K562 (cell line): Measurements from ENCODE around the gene CERS2. TPM values are rescaled to one million over a fixed set of nuclear protein-coding genes. Genes with fewer than 3 reads are reported as not detected.
A peak's percentile ranks its signal among the peaks of the same experiment; 100 is the strongest.

Source experiments
- ETV6 ChIP-seq, 3 experiments: fragments of 150-350 bp in 1 of 3; sonication (generic) in 1 of 3; formaldehyde crosslinking in 1 of 3; IDR thresholded peaks; 2 replicates each; pipeline versions ENCODE4 v1.6.1 to v1.8.0; 2014 to 2022; ENCODE audit warnings: borderline replicate concordance in 2 of 3, low read depth in 2 of 3, antibody characterized with exemption in 1 of 3, low read length in 1 of 3, mild to moderate bottlenecking in 1 of 3, missing genetic modification reagents in 1 of 3
- EZH2 ChIP-seq: IDR thresholded peaks from 2 replicates; pipeline ENCODE4 v1.6.1; 2012; ENCODE audit warnings: low read depth, mild to moderate bottlenecking, inconsistent platforms, low read length, borderline replicate concordance
- HCFC1 ChIP-seq: IDR thresholded peaks from 2 replicates; pipeline ENCODE4 v1.6.1; 2012; ENCODE audit warnings: low read depth, low read length, improper control_type of control experiment
- KDM1A ChIP-seq, 2 experiments: fragments of 450-650 bp; IDR thresholded peaks; 2 replicates each; pipeline ENCODE4 v1.6.1; 2016; ENCODE audit warnings: mild to moderate bottlenecking in 2 of 2
- MCM2 ChIP-seq: fragments of 450-650 bp; IDR thresholded peaks from 2 replicates; pipeline ENCODE4 v1.6.1; 2017; ENCODE audit warnings: low read depth, mild to moderate bottlenecking
- MYBL2 ChIP-seq, 2 experiments: fragments of 450-650 bp in 1 of 2; sonication (generic) in 1 of 2; formaldehyde crosslinking in 1 of 2; IDR thresholded peaks; 2 replicates each; pipeline versions ENCODE4 v1.6.1 to v1.8.1; 2017 to 2022; ENCODE audit warnings: borderline replicate concordance in 1 of 2, inconsistent platforms in 1 of 2, low read depth in 1 of 2, mild to moderate bottlenecking in 1 of 2, missing genetic modification reagents in 1 of 2, moderate library complexity in 1 of 2
- NCOA2 ChIP-seq, 2 experiments: fragments of 450-650 bp; IDR thresholded peaks; 2 replicates each; pipeline ENCODE4 v1.6.1; 2018; ENCODE audit warnings: mild to moderate bottlenecking in 2 of 2, moderate library complexity in 1 of 2; ENCODE audit not compliant: partially characterized antibody in 2 of 2
- NFIC ChIP-seq: fragments of 450-650 bp; IDR thresholded peaks from 2 replicates; pipeline ENCODE4 v1.6.1; 2017; ENCODE audit warnings: mild to moderate bottlenecking, inconsistent platforms
- PRMT5 ChIP-seq: sonication (generic); formaldehyde crosslinking; IDR thresholded peaks from 2 replicates; pipeline ENCODE4 v1.5.0; 2020; ENCODE audit warnings: missing genetic modification reagents
- PTRF ChIP-seq: fragments of 450-650 bp; IDR thresholded peaks from 2 replicates; pipeline ENCODE4 v1.6.1; 2016; ENCODE audit warnings: mild to moderate bottlenecking, missing genetic modification characterization, missing compliant biosample characterization
- RBBP5 ChIP-seq: fragments of 200-600 bp; sonication (generic); IDR thresholded peaks from 2 replicates; pipeline ENCODE4 v1.6.1; 2012; ENCODE audit warnings: borderline replicate concordance, mild to moderate bottlenecking, low read length, control low read depth, inconsistent platforms; ENCODE audit not compliant: insufficient read depth, poor library complexity, severe bottlenecking
- RBM17 ChIP-seq: fragments of 200-400 bp; formaldehyde crosslinking; IDR thresholded peaks from 2 replicates; pipeline ENCODE4 v1.6.1; 2017; ENCODE audit warnings: low read depth, mild to moderate bottlenecking, low read length, borderline replicate concordance
- TEAD1 ChIP-seq, 2 experiments: fragments of 450-650 bp in 1 of 2; sonication (generic) in 1 of 2; formaldehyde crosslinking; IDR thresholded peaks; 2 replicates each; pipeline versions ENCODE4 v1.4.0 to v1.8.0; 2020 to 2022; ENCODE audit warnings: mild to moderate bottlenecking in 2 of 2, missing genetic modification reagents in 1 of 2
- ZNF76 ChIP-seq: fragments of 250-450 bp; sonication (Bioruptor Pico); IDR thresholded peaks from 2 replicates; pipeline ENCODE4 v1.4.0; 2020; ENCODE audit warnings: mild to moderate bottlenecking, moderate library complexity, borderline replicate concordance
- ZSCAN32 ChIP-seq: fragments of 450-650 bp; formaldehyde crosslinking; IDR thresholded peaks from 2 replicates; pipeline ENCODE4 v1.4.0; 2020; ENCODE audit warnings: mild to moderate bottlenecking, moderate library complexity
- polyA plus RNA-seq, 8 experiments: library from polyadenylated mRNA; depleted of rRNA in 4 of 8; stranded (reverse) in 5 of 8; unstranded in 3 of 8; fragments of >200 nt; fragmentation: Nextera tagmentation in 2 of 8; fragmentation: Illumina TruSeq in 1 of 8; extraction: Ambion mirVana in 2 of 8; extraction: Trizol in 1 of 8; gene quantifications; 2 replicates each; pipeline versions ENCODE4 v1.2.1 to v1.2.3, GENCODE V29; 2011 to 2014; ENCODE audit warnings: inconsistent platforms in 1 of 8, missing spikeins in 1 of 8
- total RNA-seq, 7 experiments: library from RNA; depleted of rRNA in 6 of 7; stranded (reverse); fragments of >200 nt in 6 of 7; fragmentation: Illumina TruSeq in 2 of 7; extraction: Trizol in 2 of 7; gene quantifications; 2 replicates each; pipeline versions ENCODE4 v1.2.1 to v1.2.3, GENCODE V29; 2011 to 2021; ENCODE audit warnings: low replicate concordance in 1 of 7
- TF ChIP-seq, protein P1 (sequence below): fragments of 450-650 bp; IDR thresholded peaks from 2 replicates; pipeline ENCODE4 v1.7.0; 2016; ENCODE audit warnings: borderline replicate concordance
- TF ChIP-seq, protein P2 (sequence below): IDR thresholded peaks from 3 replicates; pipeline ENCODE4 v1.6.1; 2011; ENCODE audit warnings: borderline replicate concordance, mild to moderate bottlenecking; ENCODE audit not compliant: insufficient read length, insufficient read depth
- TF ChIP-seq, protein P3 (sequence below): fragments of 450-650 bp; IDR thresholded peaks from 2 replicates; pipeline ENCODE4 v1.6.1; 2016; ENCODE audit warnings: low read depth, mild to moderate bottlenecking, moderate library complexity
- TF ChIP-seq, protein P4 (sequence below): fragments of 250-450 bp; sonication (Bioruptor Pico); IDR thresholded peaks from 2 replicates; pipeline ENCODE4 v1.4.0; 2020; ENCODE audit warnings: mild to moderate bottlenecking, moderate library complexity

The CERS2 gene
- total and polyA plus RNA-seq, 9 of the 15 experiments (the other 6 are each of a cell fraction or from before 2014, with no cell fraction given): 23.4 to 295 (median 132) TPM

DNA sequence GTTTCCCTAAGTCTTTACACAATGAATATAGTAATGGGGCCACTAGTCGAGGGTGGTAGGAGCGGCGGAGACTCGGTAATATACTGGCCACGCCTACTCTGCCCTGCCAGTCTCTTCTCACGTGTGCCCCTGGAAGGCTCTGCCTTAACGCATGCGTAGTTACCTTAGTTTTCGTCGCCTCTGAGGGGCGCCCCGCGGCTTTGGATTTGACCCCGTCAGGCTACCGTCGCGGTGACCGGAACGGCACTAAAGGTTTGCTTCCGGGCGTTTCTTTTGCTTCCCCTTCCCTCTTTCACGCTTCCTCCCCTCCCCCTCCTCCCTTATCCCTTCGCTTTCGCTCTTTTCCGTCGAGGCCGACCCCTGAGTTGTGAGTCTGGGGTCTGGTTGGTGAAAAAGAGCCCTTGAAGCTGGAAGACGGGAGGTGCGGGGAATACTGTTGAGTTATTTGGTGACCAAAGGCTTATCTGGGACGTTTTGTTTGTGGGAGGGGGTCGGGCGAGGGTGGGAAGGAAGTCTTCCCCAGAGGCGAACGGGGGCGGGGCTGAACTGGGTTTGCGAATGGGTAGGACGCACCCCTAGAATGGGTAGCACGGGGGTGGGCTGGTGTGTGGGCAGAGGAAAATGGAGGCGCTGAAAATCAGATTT lies 48.4 kb downstream of the CERS2 start, which contains the start of gene SETDB1 (continued):
- TF ChIP-seq, protein P1, sequence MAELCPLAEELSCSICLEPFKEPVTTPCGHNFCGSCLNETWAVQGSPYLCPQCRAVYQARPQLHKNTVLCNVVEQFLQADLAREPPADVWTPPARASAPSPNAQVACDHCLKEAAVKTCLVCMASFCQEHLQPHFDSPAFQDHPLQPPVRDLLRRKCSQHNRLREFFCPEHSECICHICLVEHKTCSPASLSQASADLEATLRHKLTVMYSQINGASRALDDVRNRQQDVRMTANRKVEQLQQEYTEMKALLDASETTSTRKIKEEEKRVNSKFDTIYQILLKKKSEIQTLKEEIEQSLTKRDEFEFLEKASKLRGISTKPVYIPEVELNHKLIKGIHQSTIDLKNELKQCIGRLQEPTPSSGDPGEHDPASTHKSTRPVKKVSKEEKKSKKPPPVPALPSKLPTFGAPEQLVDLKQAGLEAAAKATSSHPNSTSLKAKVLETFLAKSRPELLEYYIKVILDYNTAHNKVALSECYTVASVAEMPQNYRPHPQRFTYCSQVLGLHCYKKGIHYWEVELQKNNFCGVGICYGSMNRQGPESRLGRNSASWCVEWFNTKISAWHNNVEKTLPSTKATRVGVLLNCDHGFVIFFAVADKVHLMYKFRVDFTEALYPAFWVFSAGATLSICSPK: no peak
- TF ChIP-seq RBM17 (no peak), ZNF76 (CRISPR knock-in tag) (no peak), TEAD1 (CRISPR knock-in tag; IDR thresholded peaks at IDR 0.05) (no peak; a peak in 1 of 4 replicates), MYBL2 (IDR thresholded peaks at IDR 0.05; ENCODE audit: low read depth) (no peak; the same call in 1 of the 2 replicates), MYBL2 (CRISPR knock-in tag; IDR thresholded peaks at IDR 0.05; ENCODE audit: borderline replicate concordance) (no peak), MCM2 (no peak), NCOA2 (IDR thresholded peaks at IDR 0.05; ENCODE audit: partially characterized antibody in 2 of 2) (no peak), HCFC1 (peak; percentile 80), KDM1A (IDR thresholded peaks at IDR 0.05) (no peak), ETV6 (IDR thresholded peaks at IDR 0.05; ENCODE audit: borderline replicate concordance in 1 of 2, low read depth in 2 of 2, low read length in 1 of 2) (peak; percentile 96 to 98), ETV6 (CRISPR knock-in tag; IDR thresholded peaks at IDR 0.05; ENCODE audit: borderline replicate concordance) (no peak), RBBP5 (peak; percentile 69), NFIC (peak; percentile 20; the same call in 1 of the 2 replicates), PRMT5 (CRISPR knock-in tag) (no peak), EZH2 (no peak), PTRF (tag) (no peak), ZSCAN32 (CRISPR knock-in tag) (no peak)
- TF ChIP-seq, protein P2, sequence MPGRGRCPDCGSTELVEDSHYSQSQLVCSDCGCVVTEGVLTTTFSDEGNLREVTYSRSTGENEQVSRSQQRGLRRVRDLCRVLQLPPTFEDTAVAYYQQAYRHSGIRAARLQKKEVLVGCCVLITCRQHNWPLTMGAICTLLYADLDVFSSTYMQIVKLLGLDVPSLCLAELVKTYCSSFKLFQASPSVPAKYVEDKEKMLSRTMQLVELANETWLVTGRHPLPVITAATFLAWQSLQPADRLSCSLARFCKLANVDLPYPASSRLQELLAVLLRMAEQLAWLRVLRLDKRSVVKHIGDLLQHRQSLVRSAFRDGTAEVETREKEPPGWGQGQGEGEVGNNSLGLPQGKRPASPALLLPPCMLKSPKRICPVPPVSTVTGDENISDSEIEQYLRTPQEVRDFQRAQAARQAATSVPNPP: no peak
- TF ChIP-seq, protein P3, sequence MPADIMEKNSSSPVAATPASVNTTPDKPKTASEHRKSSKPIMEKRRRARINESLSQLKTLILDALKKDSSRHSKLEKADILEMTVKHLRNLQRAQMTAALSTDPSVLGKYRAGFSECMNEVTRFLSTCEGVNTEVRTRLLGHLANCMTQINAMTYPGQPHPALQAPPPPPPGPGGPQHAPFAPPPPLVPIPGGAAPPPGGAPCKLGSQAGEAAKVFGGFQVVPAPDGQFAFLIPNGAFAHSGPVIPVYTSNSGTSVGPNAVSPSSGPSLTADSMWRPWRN: no peak
- TF ChIP-seq, protein P4, sequence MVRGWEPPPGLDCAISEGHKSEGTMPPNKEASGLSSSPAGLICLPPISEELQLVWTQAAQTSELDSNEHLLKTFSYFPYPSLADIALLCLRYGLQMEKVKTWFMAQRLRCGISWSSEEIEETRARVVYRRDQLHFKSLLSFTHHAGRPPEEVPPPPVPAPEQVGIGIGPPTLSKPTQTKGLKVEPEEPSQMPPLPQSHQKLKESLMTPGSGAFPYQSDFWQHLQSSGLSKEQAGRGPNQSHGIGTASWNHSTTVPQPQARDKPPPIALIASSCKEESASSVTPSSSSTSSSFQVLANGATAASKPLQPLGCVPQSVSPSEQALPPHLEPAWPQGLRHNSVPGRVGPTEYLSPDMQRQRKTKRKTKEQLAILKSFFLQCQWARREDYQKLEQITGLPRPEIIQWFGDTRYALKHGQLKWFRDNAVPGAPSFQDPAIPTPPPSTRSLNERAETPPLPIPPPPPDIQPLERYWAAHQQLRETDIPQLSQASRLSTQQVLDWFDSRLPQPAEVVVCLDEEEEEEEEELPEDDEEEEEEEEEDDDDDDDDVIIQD (CRISPR knock-in tag): no peak
